Left renal cortex interstitium (tissue), 4 donors: Measurements from ENCODE around the gene MYL3. TPM values are rescaled to one million over a fixed set of nuclear protein-coding genes. Genes with fewer than 3 reads are reported as not detected.

Experiments
- DNase-seq, 4 donors: peaks; one replicate each; pipeline ENCODE4 v3.0.0-alpha.2; 2013; ENCODE audit warnings: low read depth in 4 of 4, low spot score in 2 of 4, missing footprints in 1 of 4
- polyA plus RNA-seq, 4 donors: library from polyadenylated mRNA; unstranded; fragments of 120-200 nt; gene quantifications; one replicate each; pipeline ENCODE4 v1.2.1, GENCODE V29; 2013; ENCODE audit not compliant: insufficient read length in 4 of 4

Gene MYL3
- polyA plus RNA-seq, 4 donors = 23.7 to 27.6 (median 24.9) TPM

DNA sequence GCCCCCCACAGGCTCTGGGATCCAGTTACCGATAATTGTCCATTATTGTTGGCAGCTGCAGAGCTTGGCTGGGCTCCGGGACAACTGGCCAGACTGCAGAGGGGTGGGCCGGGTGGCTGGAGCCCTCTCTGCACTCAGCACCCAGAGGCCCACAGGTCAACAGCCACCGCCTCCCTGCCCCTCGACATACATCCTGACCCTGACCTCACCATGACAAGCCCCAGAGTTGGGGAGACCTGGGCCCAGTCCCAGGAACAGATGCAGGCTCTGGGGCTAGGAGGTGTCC, 36.7 kb upstream of the MYL3 start:
- DNase-seq = no peak

DNA sequence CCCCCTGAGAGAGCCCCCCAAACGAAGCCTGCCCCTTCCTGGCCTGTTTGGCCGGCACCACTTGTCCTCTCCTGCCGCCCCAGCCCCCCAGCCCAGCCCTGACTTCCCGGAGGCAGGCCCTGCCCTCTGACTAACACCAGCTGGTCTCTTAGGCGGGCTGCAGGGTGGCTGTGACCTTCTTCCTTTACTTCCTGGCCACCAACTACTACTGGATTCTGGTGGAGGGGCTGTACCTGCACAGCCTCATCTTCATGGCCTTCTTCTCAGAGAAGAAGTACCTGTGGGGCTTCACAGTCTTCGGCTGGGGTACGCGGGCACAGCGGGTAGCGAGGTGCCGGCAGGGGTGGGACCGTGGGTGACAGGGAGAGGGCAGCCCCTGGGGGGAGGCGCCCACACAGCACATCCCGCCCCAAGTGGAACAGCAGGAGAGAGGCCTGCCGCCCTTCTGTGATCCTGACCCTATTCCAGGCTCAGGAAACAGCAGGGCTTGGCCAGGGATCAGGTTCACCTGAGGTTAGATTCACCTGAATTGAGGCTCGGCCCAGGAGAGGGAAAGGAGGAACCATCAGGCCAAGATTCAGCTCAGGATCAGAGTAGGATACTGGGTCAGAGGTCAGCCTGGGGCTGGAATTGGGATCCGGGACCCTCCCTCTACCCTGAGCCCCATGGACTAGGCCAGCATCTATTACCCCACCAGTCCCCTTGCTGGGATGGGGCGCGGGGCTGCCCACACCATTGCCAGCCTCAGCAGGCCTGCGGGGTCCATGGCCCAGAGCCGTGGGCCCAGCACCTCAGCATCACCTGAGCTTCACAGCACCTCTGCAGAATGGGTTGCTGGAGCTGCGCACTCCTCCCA, 36.1 kb upstream of the MYL3 start:
- DNase-seq = no peak

GRCh38 chr3:46898321-46899150, 35.3 kb upstream of the MYL3 start:
- DNase-seq = no peak

- DNase-seq = no peak
These were observed 34.6 kb upstream of the MYL3 start for GRCh38 chr3:46897829-46898320.

- no peak for DNase-seq
These were observed 33.8 kb upstream of the MYL3 start for GRCh38 chr3:46897031-46897430.

GRCh38 chr3:46896386-46896785, 33.1 kb upstream of the MYL3 start:
- no peak for DNase-seq

DNA sequence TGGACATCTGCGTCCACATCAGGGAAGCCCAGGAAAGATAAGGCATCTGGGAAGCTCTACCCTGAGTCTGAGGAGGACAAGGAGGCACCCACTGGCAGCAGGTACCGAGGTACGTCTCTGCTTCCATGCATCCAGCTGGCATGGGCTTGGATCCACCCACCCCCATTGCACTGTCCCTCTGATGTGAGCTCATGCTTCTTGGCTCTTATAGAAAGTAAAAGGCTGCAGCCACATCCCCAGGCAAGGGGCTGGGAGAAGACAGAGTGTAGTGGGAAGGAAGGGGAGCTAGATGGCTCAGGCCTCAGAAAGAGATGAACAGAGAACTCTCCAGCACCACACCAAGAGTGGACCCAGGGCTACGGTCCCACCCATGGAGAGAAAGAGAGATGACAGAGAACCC, 32.5 kb upstream of the MYL3 start:
- DNase-seq = no peak

- no peak for DNase-seq
These were observed 32.0 kb upstream of the MYL3 start for GRCh38 chr3:46895204-46895660.

- DNase-seq = no peak
These were observed 31.0 kb upstream of the MYL3 start for GRCh38 chr3:46894256-46894655.

DNA sequence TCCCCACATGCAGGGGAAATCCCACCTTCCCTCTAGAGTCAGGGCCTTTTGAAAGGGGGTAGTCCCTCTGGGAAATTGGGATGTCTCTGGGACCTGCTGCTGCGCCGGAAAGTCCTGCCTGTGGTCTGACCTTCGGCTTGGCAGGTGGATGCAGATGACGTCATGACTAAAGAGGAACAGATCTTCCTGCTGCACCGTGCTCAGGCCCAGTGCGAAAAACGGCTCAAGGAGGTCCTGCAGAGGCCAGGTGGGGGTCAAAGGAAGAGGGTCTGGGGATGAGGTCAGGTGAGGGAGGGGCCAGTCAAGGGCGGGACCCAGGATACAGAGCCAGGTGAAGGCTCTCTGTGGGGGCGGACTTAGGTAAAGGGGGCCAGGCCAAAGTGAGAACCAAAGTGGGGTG, 30.5 kb upstream of the MYL3 start:
- DNase-seq = no peak

DNA sequence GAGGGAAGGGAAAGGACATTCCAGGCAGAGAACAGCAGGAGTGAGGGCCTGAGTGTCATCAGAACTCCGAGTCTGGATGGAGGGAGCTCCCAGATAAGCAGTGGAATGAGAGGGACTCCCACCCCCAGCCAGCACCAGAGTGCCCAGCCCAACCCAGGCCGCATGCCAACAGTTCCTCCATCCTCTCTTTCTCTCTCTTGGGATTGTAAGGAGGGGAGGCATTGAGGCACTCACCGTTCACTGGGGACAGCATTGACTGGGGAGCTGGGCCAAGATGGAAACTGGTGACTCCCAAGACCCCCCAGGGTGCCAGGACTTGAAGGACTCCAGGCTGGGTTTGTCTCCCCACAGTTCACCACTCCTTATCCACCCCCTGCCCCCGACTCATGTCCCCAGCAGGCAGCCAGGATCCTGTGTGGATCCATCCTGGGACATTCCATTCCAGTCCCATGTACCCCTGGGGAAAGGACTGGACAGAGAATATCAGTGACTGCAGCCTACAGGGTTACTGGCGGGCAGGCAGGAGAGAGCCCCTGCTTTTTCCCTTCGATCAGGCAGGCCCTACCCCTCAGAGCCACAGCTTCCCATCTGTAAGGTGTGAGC, 30.0 kb upstream of the MYL3 start:
- no peak for DNase-seq

GRCh38 chr3:46892285-46893145, 29.3 kb upstream of the MYL3 start:
- no peak for DNase-seq

DNA sequence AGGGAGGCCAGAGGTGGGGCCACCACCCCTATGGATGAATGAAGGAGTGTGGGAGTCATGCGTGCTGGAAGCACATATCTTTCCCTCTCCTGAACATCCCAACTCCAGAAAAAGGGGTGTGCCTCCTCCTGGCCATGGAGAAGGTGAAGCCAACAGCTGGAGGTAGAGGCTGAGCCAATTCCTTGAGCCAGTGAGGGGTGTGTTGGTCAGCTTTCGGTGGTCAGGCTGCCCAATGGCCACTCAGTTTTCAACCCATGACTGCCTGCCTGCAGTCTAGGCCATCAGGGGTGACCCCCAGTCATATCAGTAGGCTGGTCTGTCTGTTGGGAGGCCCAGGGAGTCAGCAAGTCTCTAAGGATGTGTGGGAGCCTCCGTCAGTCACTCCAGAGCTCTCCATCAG, 27.9 kb upstream of the MYL3 start:
- no peak for DNase-seq

DNA sequence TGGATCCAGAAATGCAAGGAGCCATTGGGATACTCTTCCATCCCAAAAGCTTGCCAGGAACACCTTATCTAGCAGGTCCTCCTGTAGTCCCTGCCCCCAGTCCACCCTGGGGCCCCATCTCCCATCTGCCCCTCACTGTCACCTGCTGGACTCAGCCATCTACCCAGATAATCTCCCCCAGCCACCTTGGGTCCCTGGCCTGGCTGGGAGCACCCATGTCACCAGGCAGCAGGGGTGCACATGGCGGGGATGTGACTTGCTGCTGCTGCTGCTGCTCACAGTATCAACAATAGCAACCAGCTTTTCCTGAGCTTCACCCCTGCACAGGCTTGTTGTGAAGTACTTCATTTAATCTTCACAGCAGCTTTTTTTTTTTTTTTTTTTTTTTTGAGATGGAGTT, 26.9 kb upstream of the MYL3 start:
- DNase-seq = no peak

GRCh38 chr3:46889381-46890110, 26.3 kb upstream of the MYL3 start:
- no peak for DNase-seq

- no peak for DNase-seq
These were observed 25.5 kb upstream of the MYL3 start for GRCh38 chr3:46888705-46889104.

- DNase-seq = no peak
These were observed 24.8 kb upstream of the MYL3 start for GRCh38 chr3:46887980-46888494.

GRCh38 chr3:46885612-46886011, 22.4 kb upstream of the MYL3 start:
- no peak for DNase-seq

- no peak for DNase-seq
These were observed 21.7 kb upstream of the MYL3 start for GRCh38 chr3:46884929-46885328.

DNA sequence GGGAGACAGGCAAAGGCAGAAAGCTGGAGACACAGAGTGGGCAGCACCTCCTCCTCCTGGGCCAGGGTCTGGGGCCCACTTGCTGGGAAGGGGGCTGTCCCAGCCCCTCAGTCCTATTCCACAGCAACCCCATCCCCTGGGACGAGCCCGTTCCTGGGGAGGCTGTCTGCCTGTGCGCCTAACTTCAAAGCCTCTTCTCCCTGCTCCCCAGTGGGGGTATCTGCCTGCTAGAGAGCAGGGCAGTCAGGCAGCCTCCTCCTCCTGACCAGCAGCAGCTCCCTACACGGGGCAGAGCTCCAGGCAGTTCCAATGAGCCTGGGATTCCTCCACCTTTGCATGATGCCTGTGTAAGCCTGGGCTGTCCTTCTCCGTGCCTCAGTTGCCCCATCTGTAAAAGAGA, 21.2 kb upstream of the MYL3 start:
- DNase-seq = no peak
